Stimulated activated effector memory CD8-positive, alpha-beta T cell treated with anti-CD3 and anti-CD28 coated beads, Interleukin-12 subunit alpha, Interleukin-12 subunit beta, amount 100 ng/mL, for 72 hours (primary cell): Measurements from ENCODE around the gene UNC93A.
"Not testable (repeated sequence)": the region's sequence is repeated elsewhere in the genome, so short reads cannot be mapped to it uniquely, and the experiment has no call there.

Source experiments
- ATAC-seq: fragments of 150-1000 bp; cut with Tn5 transposase; 2 replicates; pipeline ENCODE4 v1.10.0; 2021
- DNase-seq, 2 donors: peaks; one replicate each; pipeline ENCODE4 v3.0.0; 2021 to 2022; ENCODE audit warnings: low spot score in 2 of 2
- H3K27ac Mint-ChIP-seq: one replicate; pipeline ENCODE4 v1.8.0; 2022; ENCODE audit warnings: mild to moderate bottlenecking, mixed read lengths
- H3K36me3 Mint-ChIP-seq: one replicate; pipeline ENCODE4 v1.8.0; 2022; ENCODE audit warnings: mild to moderate bottlenecking, mixed read lengths
- H3K4me1 Mint-ChIP-seq: one replicate; pipeline ENCODE4 v1.8.0; 2022; ENCODE audit warnings: mixed read lengths
- H3K4me3 Mint-ChIP-seq: one replicate; pipeline ENCODE4 v1.8.0; 2022; ENCODE audit warnings: mild to moderate bottlenecking, mixed read lengths
- H3K9me3 Mint-ChIP-seq: one replicate; pipeline ENCODE4 v1.8.0; 2022; ENCODE audit warnings: mixed read lengths

Gene UNC93A

DNA sequence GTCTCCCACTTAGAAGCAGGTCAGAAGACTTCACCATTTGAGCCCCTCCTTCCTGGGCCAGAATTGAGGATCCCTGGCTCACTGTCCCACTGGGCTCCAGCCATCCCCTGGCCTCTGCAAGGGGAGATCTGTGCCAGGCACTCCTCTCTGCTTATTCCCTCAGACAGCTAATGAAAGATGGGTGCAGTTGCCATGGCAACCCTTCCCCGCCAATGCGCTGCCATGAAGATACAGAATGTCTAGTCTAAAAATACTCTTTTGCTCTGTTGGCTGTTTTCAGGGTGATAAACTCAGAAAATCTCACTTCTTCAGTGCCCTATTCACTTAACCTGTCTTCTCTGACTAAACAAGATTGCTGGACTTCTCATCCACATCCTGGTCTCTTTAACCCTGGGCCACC, 20.2 kb downstream of the UNC93A start:
- Mint-ChIP-seq H3K4me3 (no peak overlapping the region), H3K27ac (no peak overlapping the region), H3K9me3 (no peaks in the 10 kb centered on the region), H3K36me3 (no peaks in the 10 kb centered on the region), H3K4me1 (no peaks in the 10 kb centered on the region)
- no peak for DNase-seq
- no peak for ATAC-seq

DNA sequence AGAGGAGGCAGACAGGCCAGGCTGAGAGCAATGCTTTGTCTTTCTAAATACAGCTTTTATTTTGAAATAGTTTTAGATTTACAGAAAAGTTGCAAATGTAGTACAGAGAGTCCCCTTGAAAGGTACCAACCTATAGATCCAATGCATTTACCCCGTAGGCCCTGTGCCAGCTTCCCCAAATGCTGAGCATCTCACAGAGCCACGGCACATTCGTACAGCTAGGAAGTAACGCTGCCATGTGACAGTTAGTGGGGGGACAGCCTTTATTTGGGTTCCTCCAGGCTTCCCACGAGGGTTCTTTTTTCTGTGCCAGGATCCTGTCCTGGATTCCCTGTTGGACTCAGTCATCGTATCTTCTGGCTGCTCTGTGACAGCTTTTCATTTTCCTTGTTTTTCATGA, 20.6 kb downstream of the UNC93A start:
- not testable (repeated sequence) for H3K9me3 Mint-ChIP-seq, ATAC-seq

GRCh38 chr6:167314180-167314821, 23.2 kb downstream of the UNC93A start:
- peaks cover 9% of the 10 kb centered on the region for H3K4me1 Mint-ChIP-seq
- DNase-seq (no peak), ATAC-seq (peak; percentile 6)
- no peak overlapping the region for H3K27ac Mint-ChIP-seq
- no peaks in the 10 kb centered on the region for H3K9me3 Mint-ChIP-seq
- H3K4me3 Mint-ChIP-seq = no peak overlapping the region
- H3K36me3 Mint-ChIP-seq = no peaks in the 10 kb centered on the region

More for the DNA sequence above, 20.6 kb downstream of the UNC93A start:
- H3K4me1 Mint-ChIP-seq, H3K36me3 Mint-ChIP-seq, DNase-seq, H3K27ac Mint-ChIP-seq, H3K4me3 Mint-ChIP-seq: not testable (repeated sequence)

GRCh38 chr6:167317172-167317571, 26.1 kb downstream of the UNC93A start:
- ATAC-seq = no peak
- Mint-ChIP-seq H3K4me3 (no peak overlapping the region), H3K9me3 (no peaks in the 10 kb centered on the region), H3K4me1 (peaks cover 9% of the 10 kb centered on the region), H3K27ac (no peak overlapping the region), H3K36me3 (no peaks in the 10 kb centered on the region)
- DNase-seq = no peak

DNA sequence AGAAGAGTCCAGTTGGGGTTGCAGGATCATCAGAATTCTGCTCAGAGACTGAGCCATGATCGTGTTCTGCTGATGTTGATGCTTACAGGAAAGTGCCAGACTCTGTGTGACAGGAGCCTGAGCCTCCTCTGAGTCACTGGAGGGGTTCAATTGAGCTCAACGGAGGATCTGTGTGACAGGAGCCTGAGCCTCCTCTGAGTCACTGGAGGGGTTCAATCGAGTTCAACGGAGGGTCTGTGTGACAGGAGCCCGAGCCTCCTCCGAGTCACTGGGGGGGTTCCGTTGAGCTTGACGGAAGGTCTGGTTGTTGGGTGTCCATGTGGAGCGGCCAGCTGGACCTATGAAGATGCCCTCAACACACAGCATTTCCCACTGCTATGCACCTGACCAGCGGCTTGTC, 27.2 kb downstream of the UNC93A start:
- not testable (repeated sequence) for H3K9me3 Mint-ChIP-seq, H3K4me3 Mint-ChIP-seq, DNase-seq, H3K36me3 Mint-ChIP-seq, H3K4me1 Mint-ChIP-seq, ATAC-seq, H3K27ac Mint-ChIP-seq

DNA sequence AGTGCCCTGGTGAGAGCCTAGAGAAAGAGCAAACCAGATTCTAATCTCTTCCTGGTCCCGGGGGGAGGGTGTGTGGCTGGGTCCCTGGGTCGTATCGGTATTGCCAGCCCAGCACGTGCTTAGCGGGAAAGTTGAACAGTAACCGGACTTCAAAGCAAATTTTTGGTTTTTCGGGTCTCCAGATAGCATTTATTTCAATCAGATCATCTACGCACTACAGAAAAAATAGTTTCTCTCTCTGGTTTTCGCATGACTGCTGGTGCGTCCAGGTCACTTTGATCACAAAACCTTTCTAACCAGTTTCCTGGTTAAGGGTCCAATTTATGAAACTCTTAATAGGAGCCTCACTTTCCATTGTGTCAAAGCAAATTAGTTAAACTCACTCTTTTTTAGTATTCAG, 27.7 kb downstream of the UNC93A start:
- not testable (repeated sequence) for H3K4me1 Mint-ChIP-seq, H3K4me3 Mint-ChIP-seq, H3K36me3 Mint-ChIP-seq, ATAC-seq, DNase-seq, H3K9me3 Mint-ChIP-seq, H3K27ac Mint-ChIP-seq

GRCh38 chr6:167319856-167320753, 29.0 kb downstream of the UNC93A start:
- H3K4me1 Mint-ChIP-seq, H3K36me3 Mint-ChIP-seq, ATAC-seq, H3K4me3 Mint-ChIP-seq, H3K27ac Mint-ChIP-seq, H3K9me3 Mint-ChIP-seq, DNase-seq: not testable (repeated sequence)

- H3K36me3 Mint-ChIP-seq, H3K9me3 Mint-ChIP-seq, H3K4me1 Mint-ChIP-seq, H3K4me3 Mint-ChIP-seq, H3K27ac Mint-ChIP-seq, ATAC-seq, DNase-seq: not testable (repeated sequence)
Observed at GRCh38 chr6:167320754-167321056, 29.6 kb downstream of the UNC93A start.

GRCh38 chr6:167321185-167321584, 30.1 kb downstream of the UNC93A start:
- not testable (repeated sequence) for H3K27ac Mint-ChIP-seq, ATAC-seq, H3K4me3 Mint-ChIP-seq, H3K36me3 Mint-ChIP-seq, H3K9me3 Mint-ChIP-seq, H3K4me1 Mint-ChIP-seq, DNase-seq

DNA sequence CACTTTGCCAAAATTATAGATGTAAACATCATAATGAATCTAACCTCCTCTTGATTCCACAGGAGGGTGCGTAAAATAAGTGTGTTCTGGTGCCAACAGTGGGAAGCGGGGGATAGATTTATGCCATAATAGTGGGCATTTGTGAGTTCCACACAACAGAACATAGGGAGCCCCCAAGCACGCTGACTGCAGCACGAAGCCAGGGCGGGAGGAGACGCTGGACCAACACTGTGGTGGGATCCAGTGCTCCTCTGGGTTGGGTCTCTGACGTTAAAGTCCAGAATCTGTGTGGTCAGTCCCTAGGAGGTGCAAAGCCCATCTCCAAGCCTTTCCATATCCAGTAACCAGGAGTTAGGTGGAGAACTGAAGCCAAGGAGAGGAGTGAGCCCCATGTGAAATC, 32.0 kb downstream of the UNC93A start:
- H3K36me3 Mint-ChIP-seq = no peaks in the 10 kb centered on the region
- no peak for DNase-seq
- no peak overlapping the region for H3K4me3 Mint-ChIP-seq
- no peak for ATAC-seq
- H3K27ac Mint-ChIP-seq = no peak overlapping the region
- H3K4me1 Mint-ChIP-seq = no peaks in the 10 kb centered on the region
- H3K9me3 Mint-ChIP-seq = no peaks in the 10 kb centered on the region

DNA sequence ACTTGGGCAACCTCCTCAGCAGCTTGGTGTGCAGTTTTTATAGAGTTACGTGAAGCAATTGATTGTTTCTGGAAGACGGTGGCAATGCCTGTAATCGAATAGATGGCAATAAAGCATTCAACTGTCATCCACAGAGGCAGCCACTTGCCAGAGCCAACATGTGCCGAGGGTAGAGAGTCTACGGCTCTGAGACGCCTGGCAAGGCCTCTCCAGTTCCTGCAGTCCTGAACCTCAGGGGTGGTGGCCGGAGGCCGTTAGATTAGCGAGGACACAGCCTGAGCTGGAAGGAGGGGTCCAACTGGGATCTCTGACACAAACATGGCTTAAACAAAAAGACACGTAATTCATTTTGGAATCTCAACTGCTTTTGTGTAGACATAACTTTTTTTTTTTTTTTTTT, 33.0 kb downstream of the UNC93A start:
- ATAC-seq (no peak), DNase-seq (no peak)
- Mint-ChIP-seq H3K4me3 (no peak overlapping the region), H3K9me3 (no peaks in the 10 kb centered on the region), H3K36me3 (no peaks in the 10 kb centered on the region), H3K27ac (no peak overlapping the region), H3K4me1 (peaks cover 7% of the 10 kb centered on the region)

DNA sequence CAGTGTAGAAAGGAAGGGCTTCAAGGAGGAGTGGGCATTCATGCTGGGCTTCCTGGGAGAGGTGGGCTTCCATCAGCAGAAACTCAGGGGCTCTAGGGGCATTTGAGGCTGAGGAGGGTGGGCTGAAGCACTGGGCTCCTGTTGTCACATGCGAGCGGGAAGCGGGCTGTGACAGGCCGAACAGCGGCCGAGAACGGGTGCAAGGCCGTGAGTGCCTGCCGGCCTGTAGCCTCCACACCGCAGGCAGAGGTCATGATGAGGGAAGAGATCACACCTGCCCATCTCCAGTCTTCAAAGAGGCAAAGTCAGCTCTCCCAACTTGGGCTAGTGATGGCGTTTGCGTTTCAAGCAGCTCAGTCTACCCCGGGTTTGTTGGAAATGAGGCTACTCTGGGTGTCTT, 34.7 kb downstream of the UNC93A start:
- peaks cover 8% of the 10 kb centered on the region for H3K4me1 Mint-ChIP-seq
- ATAC-seq = no peak
- no peaks in the 10 kb centered on the region for H3K9me3 Mint-ChIP-seq

DNA sequence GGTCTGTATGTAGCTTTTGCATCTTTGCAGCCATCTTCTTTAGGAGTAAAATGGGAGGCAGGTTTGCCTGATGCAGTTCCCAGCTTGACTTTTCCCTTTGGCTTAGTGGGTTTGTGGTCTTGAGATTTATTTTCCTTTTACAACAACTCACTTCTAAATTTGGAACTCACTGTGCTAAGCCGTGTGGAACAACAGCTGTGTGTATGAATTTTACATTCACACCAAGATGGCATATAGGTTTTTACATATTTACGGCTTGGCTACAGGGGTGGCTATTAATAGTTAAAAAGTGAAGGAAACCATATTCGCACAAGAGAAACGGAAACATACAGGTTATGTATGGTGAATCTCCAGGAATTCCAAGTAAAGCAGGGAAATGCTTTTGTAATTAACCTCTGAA, 36.3 kb downstream of the UNC93A start:
- Mint-ChIP-seq H3K4me3 (no peak overlapping the region), H3K36me3 (no peaks in the 10 kb centered on the region), H3K9me3 (no peaks in the 10 kb centered on the region), H3K27ac (no peak overlapping the region), H3K4me1 (peaks cover 8% of the 10 kb centered on the region)
- DNase-seq = no peak
- ATAC-seq = no peak

More for the DNA sequence above, 34.7 kb downstream of the UNC93A start:
- no peak for DNase-seq
- H3K36me3 Mint-ChIP-seq = no peaks in the 10 kb centered on the region
- no peak overlapping the region for H3K27ac Mint-ChIP-seq
- H3K4me3 Mint-ChIP-seq = no peak overlapping the region

DNA sequence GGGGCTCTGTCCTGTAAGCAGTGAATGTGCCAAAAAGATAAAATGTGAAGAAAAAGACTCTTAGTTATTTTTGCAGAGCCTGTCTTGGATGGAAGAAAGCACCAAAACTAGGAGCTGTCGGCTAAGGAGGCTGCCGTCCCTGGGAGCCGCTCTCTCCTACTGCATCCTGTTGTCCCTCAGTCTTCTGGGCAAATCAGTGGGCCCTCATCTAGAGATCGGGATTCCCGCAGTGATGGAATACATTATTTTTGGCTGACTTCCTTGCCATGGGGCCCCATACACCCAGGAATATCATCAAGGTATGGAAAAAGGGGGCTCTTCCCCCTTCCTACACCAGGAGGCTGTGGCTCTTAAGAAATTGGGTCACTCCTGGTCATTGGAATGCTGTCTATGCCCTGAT, 37.0 kb downstream of the UNC93A start:
- Mint-ChIP-seq H3K36me3 (no peaks in the 10 kb centered on the region), H3K4me3 (no peak overlapping the region), H3K9me3 (no peaks in the 10 kb centered on the region), H3K4me1 (peaks cover 8% of the 10 kb centered on the region), H3K27ac (no peak overlapping the region)
- ATAC-seq (no peak), DNase-seq (no peak)

DNA sequence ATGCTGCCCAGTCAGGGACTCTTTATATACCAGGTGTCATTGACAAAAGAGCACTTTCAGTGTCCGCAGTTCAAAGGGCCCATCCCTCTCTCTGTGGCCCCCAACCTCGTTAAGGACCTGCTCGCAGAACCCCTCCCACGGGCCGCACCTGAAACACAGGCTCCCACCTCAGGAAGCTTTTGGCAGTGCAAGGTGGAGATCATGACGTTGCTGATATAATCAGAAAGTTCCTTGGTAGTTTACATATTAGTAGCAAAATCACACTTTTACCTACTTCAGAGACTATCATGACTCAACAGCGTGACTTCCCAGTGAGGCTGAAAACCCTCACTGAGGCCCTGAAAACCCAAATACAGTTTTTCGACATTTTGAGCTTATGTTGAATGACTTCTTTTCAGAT, 37.9 kb downstream of the UNC93A start:
- peaks cover 8% of the 10 kb centered on the region for H3K4me1 Mint-ChIP-seq
- DNase-seq = no peak
- H3K36me3 Mint-ChIP-seq = no peaks in the 10 kb centered on the region
- H3K4me3 Mint-ChIP-seq = no peak overlapping the region
- H3K27ac Mint-ChIP-seq = no peak overlapping the region
- ATAC-seq = peak; percentile 90
- no peaks in the 10 kb centered on the region for H3K9me3 Mint-ChIP-seq

GRCh38 chr6:167330750-167331149, 39.6 kb downstream of the UNC93A start:
- Mint-ChIP-seq H3K27ac (no peak overlapping the region), H3K36me3 (no peaks in the 10 kb centered on the region), H3K4me1 (peaks cover 8% of the 10 kb centered on the region), H3K9me3 (no peaks in the 10 kb centered on the region), H3K4me3 (no peak overlapping the region)
- no peak for ATAC-seq
- no peak for DNase-seq
